Ecto neural progenitor cell (in vitro differentiated cells): ENCODE results near the gene WIPI1.
"Not testable (repeated sequence)": the region's sequence is repeated elsewhere in the genome, so short reads cannot be mapped to it uniquely, and the experiment has no call there.

Source experiments
- DNase-seq: peaks from one replicate; pipeline ENCODE4 v3.0.0-alpha.2; 2018; ENCODE audit warnings: low spot score

The WIPI1 gene

GRCh38 chr17:68384471-68384870, 72.8 kb downstream of the WIPI1 start:
- no peak for DNase-seq

GRCh38 chr17:68383443-68384321, 73.6 kb downstream of the WIPI1 start:
- DNase-seq = no peak

GRCh38 chr17:68383120-68383442, 74.2 kb downstream of the WIPI1 start:
- no peak for DNase-seq

- no peak for DNase-seq
Observed at GRCh38 chr17:68382582-68383085, 74.7 kb downstream of the WIPI1 start.

GRCh38 chr17:68381076-68381900, 76.0 kb downstream of the WIPI1 start:
- DNase-seq = no peak

- DNase-seq = no peak
Observed at GRCh38 chr17:68379692-68380677, 77.3 kb downstream of the WIPI1 start.

- DNase-seq = no peak
Observed at GRCh38 chr17:68379177-68379510, 78.2 kb downstream of the WIPI1 start.

- peak; percentile 68 for DNase-seq
Observed at GRCh38 chr17:68378268-68379176, 78.8 kb downstream of the WIPI1 start.

GRCh38 chr17:68377771-68378267, 79.5 kb downstream of the WIPI1 start:
- no peak for DNase-seq

- not testable (repeated sequence) for DNase-seq
Observed at GRCh38 chr17:68376178-68376577, 81.1 kb downstream of the WIPI1 start.

- DNase-seq = no peak
Observed at GRCh38 chr17:68375566-68375965, 81.7 kb downstream of the WIPI1 start.
